Activated CD4-positive, alpha-beta T cell treated with anti-CD3 and anti-CD28 coated beads for 48 hours (primary cell): ENCODE data around the gene SLC25A23.

Experiments used
- DNase-seq: peaks from one replicate; pipeline ENCODE4 v3.0.0-alpha.2; 2020

SLC25A23 gene

GRCh38 chr19:6393983-6394412 is 65.6 kb downstream of the SLC25A23 start:
- no peak for DNase-seq

- peak; percentile 96 for DNase-seq
These were observed 66.3 kb downstream of the SLC25A23 start, which contains the start of gene GTF2F1 for GRCh38 chr19:6393074-6393982. Gene GTF2F1, minus strand, starts transcription at chr19:6393164. Its CDS starts 169 bp downstream, at chr19:6392995.

- no peak for DNase-seq
These were observed 67.1 kb downstream of the SLC25A23 start for GRCh38 chr19:6392221-6393073.
